NCI-H526 treated with DMSO at 0.1 percent for 48 hours (cell line): ENCODE data around the gene TCF25.

Source experiments
- DNase-seq: peaks from one replicate; lab custom pipeline; 2025; lab: John Stamatoyannopoulos, UW

The TCF25 gene

GRCh38 chr16:89880477-89881367 lies 7.3 kb downstream of the TCF25 start:
- DNase-seq: no peak

DNA sequence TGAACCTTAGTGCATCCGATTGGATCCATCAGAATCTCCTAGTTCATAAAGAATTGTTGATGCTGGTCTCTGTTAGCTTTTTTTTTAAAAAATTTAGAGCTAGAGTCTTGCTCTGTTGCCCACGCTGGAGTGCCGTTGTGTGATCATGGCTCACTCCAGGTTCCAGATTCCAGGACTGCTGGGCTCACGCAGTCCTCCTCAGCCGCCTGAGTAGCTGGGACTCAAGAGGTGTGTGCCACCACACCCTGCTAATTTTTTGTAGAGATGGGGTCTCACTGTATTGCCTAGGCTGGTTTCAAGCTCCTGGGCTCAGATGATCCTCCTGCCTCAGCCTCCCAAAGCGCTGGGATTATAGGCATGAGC lies 8.0 kb downstream of the TCF25 start:
- no peak for DNase-seq

DNA sequence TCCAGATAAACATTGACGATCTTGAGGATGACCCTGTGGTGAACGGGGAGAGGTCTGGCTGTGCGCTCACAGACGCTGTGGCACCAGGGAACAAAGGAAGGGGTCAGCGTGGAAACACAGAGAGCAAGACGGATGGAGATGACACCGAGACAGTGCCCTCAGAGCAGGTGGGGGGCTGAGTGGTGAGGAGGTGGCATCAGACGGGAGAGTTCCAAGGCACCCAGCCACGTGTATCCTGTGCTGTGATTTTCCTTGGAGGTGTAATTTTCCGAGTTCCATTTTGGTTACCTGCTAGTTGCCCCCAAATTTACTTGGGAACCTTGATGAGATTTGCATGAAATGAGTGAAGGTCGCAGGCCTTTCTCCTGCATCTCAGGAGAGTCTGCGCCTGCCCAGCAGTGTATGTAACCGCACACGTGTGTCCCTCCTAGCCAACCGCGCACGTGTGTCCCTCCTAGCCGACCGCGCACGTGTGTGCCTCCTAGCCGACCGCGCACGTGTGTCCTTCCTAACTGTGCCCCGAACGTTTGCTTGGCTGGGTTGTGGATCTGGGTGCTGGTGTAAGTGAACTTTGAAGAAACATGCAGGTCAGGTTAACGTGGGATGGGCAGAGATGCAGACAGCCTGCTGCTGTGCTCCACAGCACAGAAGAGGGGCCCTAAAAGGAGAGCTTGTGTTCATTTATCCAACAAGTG lies 10.1 kb downstream of the TCF25 start:
- DNase-seq: no peak

GRCh38 chr16:89884041-89884421 lies 10.6 kb downstream of the TCF25 start:
- DNase-seq: no peak

- DNase-seq: no peak
Observed at GRCh38 chr16:89887243-89887642, 13.9 kb downstream of the TCF25 start.

DNA sequence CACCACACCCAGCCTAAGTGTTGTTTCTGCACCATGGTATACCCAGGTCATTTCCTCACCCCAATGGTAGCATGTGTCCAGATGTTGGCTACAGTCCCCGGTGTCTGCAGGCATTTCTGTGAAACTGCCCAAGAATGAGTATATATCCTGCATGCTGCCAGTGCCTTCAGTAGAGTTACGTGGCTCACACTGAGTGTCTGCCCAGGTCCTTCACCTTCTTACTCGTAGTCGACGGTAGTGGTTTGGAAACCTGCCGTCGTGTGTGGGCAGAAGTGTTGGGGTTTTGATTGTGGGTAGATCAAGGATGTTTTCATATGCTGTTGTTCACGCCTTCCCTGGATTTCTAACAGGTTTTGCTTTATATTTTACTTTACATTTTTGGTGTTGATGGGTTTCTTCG lies 16.8 kb downstream of the TCF25 start:
- no peak for DNase-seq

DNA sequence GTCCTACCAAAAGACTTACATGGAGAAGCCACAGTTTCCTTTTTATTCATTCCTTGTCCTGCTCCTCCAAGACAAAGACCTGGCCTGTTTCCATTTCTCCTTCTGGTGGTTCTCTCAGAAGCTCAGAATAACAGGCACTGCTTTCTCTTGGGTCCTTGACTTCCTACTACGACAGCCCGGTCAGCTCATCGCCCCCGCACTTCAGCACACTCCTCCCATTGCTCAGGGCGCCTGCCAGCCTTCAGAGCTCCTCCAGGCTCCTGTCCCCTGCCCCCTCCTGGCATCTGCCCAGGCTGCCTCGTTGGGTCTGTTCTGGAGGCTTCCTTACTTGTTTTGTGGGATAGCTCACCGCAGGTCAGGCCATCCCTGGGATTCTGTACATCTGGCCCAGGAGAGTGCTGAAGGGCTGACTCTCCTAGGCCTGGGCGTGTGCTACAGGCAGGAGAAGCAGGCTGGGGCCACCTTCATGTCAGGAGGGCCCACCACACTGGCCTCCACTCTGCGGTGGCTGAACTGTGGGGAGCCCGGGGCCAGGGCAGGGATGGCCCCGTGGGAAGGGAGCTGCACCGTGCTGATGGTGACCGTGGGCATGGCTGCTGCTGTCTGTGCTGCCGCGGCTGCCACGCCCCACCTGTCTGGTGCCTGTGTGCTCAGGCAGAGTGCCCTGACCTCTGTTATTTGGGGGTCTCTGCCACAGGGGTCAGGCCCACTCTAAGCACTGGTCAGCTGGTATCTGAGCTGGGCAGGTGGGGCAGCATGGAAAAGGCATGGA lies 17.7 kb downstream of the TCF25 start:
- DNase-seq: no peak

- DNase-seq: no peak
Observed at GRCh38 chr16:89892055-89892630, 18.8 kb downstream of the TCF25 start.

DNA sequence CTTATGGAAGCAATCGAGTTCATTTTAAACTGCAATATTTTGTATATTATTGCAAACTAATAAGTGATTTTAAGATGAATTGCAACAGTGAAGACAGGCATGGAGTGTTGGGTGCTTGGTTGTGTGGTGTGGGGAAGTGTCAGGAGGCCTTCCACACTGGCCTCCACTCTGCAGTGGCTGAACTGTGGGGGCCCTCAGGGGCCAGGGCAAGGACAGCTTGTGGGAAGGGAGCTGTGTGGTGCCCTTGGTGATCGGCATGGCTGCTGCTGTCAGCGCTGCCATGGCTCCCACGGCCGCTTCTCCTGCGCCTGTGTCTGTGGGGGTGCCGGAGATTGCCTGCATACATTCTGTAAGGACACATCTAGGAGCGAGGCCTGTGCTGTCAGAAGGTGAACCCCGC lies 19.2 kb downstream of the TCF25 start:
- DNase-seq: no peak

DNA sequence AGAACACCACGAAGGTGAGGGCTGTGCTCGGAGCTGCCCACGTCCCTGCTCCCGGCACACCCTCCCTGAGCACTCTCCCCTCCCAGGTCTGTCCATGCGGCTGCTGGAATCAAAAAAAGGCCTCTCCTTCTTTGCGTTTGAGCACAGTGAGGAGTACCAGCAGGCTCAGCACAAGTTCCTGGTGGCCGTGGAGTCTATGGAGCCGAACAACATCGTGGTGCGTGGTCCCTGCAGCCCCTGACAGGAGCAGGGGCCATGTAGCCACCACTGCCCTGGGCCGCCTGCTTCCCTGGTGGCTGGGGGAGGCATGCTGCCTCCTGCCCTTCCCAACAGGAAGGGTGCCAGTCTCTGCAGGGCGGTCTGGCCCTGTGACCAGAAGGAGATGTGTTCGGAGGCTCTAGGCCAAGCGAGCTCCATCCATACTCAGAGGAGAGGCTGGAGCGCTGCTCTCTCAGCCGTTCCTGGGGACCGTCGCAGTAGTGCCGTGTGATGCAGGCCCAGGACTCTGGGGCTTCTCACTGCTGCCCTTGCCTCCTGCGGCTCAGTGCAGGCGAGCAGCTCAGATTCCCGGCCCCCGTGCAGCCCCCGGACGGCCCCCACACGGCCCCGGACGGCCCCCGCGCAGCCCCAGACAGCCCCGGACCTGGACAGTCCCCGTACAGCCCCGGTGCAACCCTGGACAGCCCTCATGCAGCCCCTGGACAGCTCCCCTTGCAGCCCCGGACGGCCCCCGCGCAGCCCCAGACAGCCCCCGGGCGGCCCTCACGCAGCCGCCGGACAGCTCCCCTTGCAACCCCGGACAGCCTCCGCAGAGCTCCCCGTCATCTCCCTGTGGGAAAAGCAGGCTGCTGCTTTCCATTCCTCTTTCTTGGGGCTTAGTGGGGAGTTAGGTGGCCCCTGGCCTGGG lies 20.5 kb downstream of the TCF25 start:
- DNase-seq: no peak

DNA sequence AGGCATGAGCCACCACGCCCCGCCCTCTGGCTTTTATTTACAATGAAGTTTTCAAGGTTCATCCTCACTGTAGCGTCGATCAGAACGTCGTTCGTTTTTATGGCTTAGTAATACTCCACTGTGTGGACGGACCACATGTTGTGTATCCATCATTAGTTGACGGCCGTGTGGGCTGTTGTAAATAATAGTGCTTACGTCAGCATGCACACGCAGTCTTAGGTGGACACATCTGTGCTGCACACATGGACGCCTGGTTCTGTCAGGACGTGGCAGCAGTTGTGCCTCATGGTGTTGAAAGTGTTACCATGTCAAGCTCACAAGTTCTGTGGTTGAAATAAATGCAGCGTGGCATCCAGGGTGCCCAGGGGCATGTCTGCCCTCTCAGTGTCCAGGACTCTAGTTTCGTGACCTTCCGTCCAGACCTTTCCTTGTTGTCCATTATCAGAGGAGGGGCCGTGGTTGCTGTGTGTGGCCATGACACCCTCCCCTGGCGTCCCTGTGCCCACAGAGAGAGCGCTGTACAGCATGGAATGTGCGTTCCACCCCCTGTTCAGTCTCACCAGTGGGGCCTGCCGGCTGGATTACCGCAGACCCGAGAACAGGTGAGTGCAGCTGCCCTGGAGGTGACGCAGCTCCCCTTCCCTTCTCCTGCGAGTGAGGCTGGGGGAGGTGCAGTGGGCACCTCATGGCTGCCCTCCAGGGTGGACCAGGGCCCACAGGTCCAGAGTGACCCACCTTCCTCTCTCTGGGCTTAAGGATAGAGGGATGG lies 22.3 kb downstream of the TCF25 start:
- no peak for DNase-seq

- no peak for DNase-seq
Observed at GRCh38 chr16:89897204-89897603, 23.8 kb downstream of the TCF25 start.

- DNase-seq: no peak
Observed at GRCh38 chr16:89898201-89898967, 25.0 kb downstream of the TCF25 start.

DNA sequence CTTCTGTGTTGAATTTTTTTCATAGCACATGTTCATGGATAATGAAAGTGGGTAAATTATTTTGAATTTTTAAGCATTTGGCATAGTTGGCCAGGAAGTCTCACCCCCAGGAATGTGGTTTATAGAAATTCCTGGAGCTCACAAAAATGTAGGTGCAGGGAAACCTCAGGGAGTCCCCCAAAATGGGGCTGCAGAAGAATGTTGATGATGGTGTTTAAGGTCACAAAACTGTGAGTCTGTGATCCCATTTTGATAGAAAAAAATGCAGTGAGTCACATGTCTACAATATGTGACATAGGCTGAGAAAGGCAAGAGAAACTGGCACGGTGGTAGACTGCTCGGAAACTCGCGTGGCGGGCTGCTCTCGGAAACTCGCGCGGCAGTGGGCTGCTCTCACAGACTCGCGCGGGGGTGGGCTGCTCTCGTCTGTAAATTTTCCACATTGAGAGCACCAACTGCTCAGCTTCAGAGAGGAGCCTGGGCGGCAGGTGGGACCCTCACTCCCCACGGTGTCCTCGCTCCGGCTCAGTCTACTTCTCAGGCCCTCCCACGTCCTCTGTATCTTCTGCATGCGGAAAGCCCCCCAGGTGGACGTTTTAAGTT lies 26.6 kb downstream of the TCF25 start:
- no peak for DNase-seq

- DNase-seq: no peak
Observed at GRCh38 chr16:89900885-89901284, 27.5 kb downstream of the TCF25 start.

DNA sequence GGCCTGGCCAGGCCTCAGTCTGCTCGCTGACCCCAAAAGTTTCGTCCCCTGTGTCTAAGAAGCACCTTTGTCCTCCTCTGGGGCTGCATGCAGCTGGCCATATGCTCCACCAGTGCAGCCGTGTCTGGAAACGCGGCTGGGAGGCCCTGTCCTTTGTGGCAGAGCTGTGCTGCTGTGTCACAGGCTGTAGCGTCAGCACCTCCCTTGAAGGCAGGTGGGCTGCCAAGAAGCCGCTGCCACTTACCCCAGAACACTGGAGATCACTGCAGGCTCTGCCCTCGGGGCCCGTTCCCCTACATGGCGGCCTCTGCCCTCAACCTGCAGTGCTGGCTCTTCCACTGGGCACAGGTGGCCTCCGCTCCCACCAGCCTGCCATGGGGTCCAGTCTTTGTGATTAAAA lies 29.6 kb downstream of the TCF25 start:
- DNase-seq: no peak

- DNase-seq: no peak
Observed at GRCh38 chr16:89903908-89904515, 30.6 kb downstream of the TCF25 start.

- DNase-seq: no peak
Observed at GRCh38 chr16:89904606-89905510, 31.5 kb downstream of the TCF25 start.
